Activated CD4-positive, alpha-beta memory T cell treated with anti-CD3 and anti-CD28 coated beads for 36 hours (primary cell): ENCODE results near the gene MBD6. TPM values are rescaled to one million over a fixed set of nuclear protein-coding genes. Genes with fewer than 3 reads are reported as not detected.

Experiments used
- CTCF ChIA-PET: fragments of 350-600 bp; sonication (Branson Sonifier 250); formaldehyde crosslinking; loops from one replicate; lab custom pipeline; 2021; ENCODE audit warnings: antibody characterized with exemption, inconsistent platforms; lab: Charles Lee
- POLR2A ChIA-PET: fragments of 350-600 bp; sonication (Branson Sonifier 250); formaldehyde crosslinking; loops from one replicate; lab custom pipeline; 2021; ENCODE audit warnings: antibody characterized with exemption; lab: Charles Lee
- DNase-seq: peaks from one replicate; pipeline ENCODE4 v3.0.0-alpha.2; 2020
- H3K27ac Mint-ChIP-seq: one replicate; pipeline ENCODE4 v1.8.0; 2021; ENCODE audit warnings: mixed read lengths
- H3K27me3 Mint-ChIP-seq: one replicate; pipeline ENCODE4 v1.8.0; 2021; ENCODE audit warnings: mixed read lengths
- H3K36me3 Mint-ChIP-seq: one replicate; pipeline ENCODE4 v1.8.0; 2021; ENCODE audit warnings: mixed read lengths
- H3K4me1 Mint-ChIP-seq: one replicate; pipeline ENCODE4 v1.8.0; 2021; ENCODE audit warnings: low read depth, mixed read lengths
- H3K4me3 Mint-ChIP-seq: one replicate; pipeline ENCODE4 v1.8.0; 2021; ENCODE audit warnings: mild to moderate bottlenecking, mixed read lengths
- H3K9me3 Mint-ChIP-seq: one replicate; pipeline ENCODE4 v1.8.0; 2021; ENCODE audit warnings: mixed read lengths
- intact Hi-C: fragments of 100-400 bp; cut with micrococcal nuclease; formaldehyde crosslinking; loops from one replicate; pipeline ENCODE4 v1.15.1; 2023
- total RNA-seq, 2 experiments: library from RNA; stranded (reverse); gene quantifications; one replicate each; pipeline ENCODE4 v1.2.3, GENCODE V29; 2021

Gene MBD6
- total RNA-seq, 2 experiments from 2014 or later = 43.5 to 48.2 TPM

- CTCF ChIA-PET = interaction anchor here (1.0 kb wide), 1 partner anchor 99 kb away, joined by 3 read pairs; the partner anchor contains the start of gene B4GALNT1
- Mint-ChIP-seq H3K4me1 (no peaks in the 10 kb centered on the region), H3K9me3 (no peaks in the 10 kb centered on the region), H3K27ac (no peak overlapping the region), H3K4me3 (no peak overlapping the region), H3K27me3 (no peaks in the 10 kb centered on the region), H3K36me3 (peaks cover 34% of the 10 kb centered on the region)
- POLR2A ChIA-PET = interaction anchor here (1.0 kb wide), 1 partner anchor 13 kb away, joined by 3 read pairs; the partner anchor contains the start of gene DCTN2
- intact Hi-C loops = no loop called here
- no peak for DNase-seq
Observed at GRCh38 chr12:57534250-57534649, 11.6 kb downstream of the MBD6 start.

GRCh38 chr12:57534991-57535543 lies 12.4 kb downstream of the MBD6 start:
- no peak overlapping the region for H3K4me3 Mint-ChIP-seq
- H3K27ac Mint-ChIP-seq = no peak overlapping the region
- DNase-seq = no peak
- POLR2A ChIA-PET = interaction anchor here (1.5 kb wide), 1 partner anchor 12 kb away, joined by 6 read pairs; the partner anchor contains the start of gene DCTN2
- peaks cover 29% of the 10 kb centered on the region for H3K36me3 Mint-ChIP-seq
- no peaks in the 10 kb centered on the region for H3K4me1 Mint-ChIP-seq
- H3K9me3 Mint-ChIP-seq = no peaks in the 10 kb centered on the region
- CTCF ChIA-PET = interaction anchor here (1.0 kb wide), 1 partner anchor 98 kb away, joined by 3 read pairs; the partner anchor contains the start of gene B4GALNT1
- intact Hi-C loops = no loop called here
- no peaks in the 10 kb centered on the region for H3K27me3 Mint-ChIP-seq

GRCh38 chr12:57535764-57536596 lies 13.4 kb downstream of the MBD6 start:
- no peaks in the 10 kb centered on the region for H3K9me3 Mint-ChIP-seq
- H3K4me3 Mint-ChIP-seq = no peak overlapping the region
- POLR2A ChIA-PET = interaction anchor here (1.5 kb wide), 2 partner anchors 9 to 11 kb away, joined by 3 to 6 read pairs; partner anchors contain the start of gene DCTN2
- intact Hi-C loops = no loop called here
- no peaks in the 10 kb centered on the region for H3K27me3 Mint-ChIP-seq
- DNase-seq = no peak
- CTCF ChIA-PET = no interaction called here
- peaks cover 31% of the 10 kb centered on the region for H3K36me3 Mint-ChIP-seq
- H3K27ac Mint-ChIP-seq = no peak overlapping the region
- H3K4me1 Mint-ChIP-seq = no peaks in the 10 kb centered on the region

GRCh38 chr12:57536597-57536942 lies 13.9 kb downstream of the MBD6 start:
- peaks cover 34% of the 10 kb centered on the region for H3K36me3 Mint-ChIP-seq
- intact Hi-C loops = no loop called here
- POLR2A ChIA-PET = interaction anchor here (1.5 kb wide), 2 partner anchors 10 kb away, joined by 3 to 6 read pairs; partner anchors contain the start of gene DCTN2

GRCh38 chr12:57539134-57539768 lies 16.6 kb downstream of the MBD6 start:
- H3K9me3 Mint-ChIP-seq = no peaks in the 10 kb centered on the region
- POLR2A ChIA-PET = interaction anchor here (1.2 kb wide), 1 partner anchor 16 kb away, joined by 6 read pairs; no protein-coding TSS in a partner anchor
- no peaks in the 10 kb centered on the region for H3K27me3 Mint-ChIP-seq
- DNase-seq = no peak
- intact Hi-C loops = no loop called here
- H3K4me3 Mint-ChIP-seq = no peak overlapping the region
- peaks cover 9% of the 10 kb centered on the region for H3K4me1 Mint-ChIP-seq
- peaks cover 15% of the 10 kb centered on the region for H3K36me3 Mint-ChIP-seq
- CTCF ChIA-PET = interaction anchor here (0.8 to 1.2 kb wide), 2 partner anchors 44 to 476 kb away, joined by 3 to 5 read pairs; no protein-coding TSS in a partner anchor
- H3K27ac Mint-ChIP-seq = no peak overlapping the region

More at GRCh38 chr12:57536597-57536942, 13.9 kb downstream of the MBD6 start:
- Mint-ChIP-seq H3K4me1 (no peaks in the 10 kb centered on the region), H3K9me3 (no peaks in the 10 kb centered on the region), H3K27me3 (no peaks in the 10 kb centered on the region), H3K4me3 (no peak overlapping the region), H3K27ac (no peak overlapping the region)
- CTCF ChIA-PET = interaction anchor here (1.1 kb wide), 1 partner anchor 89 kb away, joined by 3 read pairs; no protein-coding TSS in a partner anchor
- no peak for DNase-seq

GRCh38 chr12:57541001-57541400 lies 18.4 kb downstream of the MBD6 start:
- ChIA-PET CTCF (interaction anchor here (2.0 kb wide), 1 partner anchor 42 kb away, joined by 8 read pairs; no protein-coding TSS in a partner anchor), POLR2A (no interaction called here)
- H3K9me3 Mint-ChIP-seq = no peaks in the 10 kb centered on the region
- H3K4me3 Mint-ChIP-seq = no peak overlapping the region
- H3K4me1 Mint-ChIP-seq = peaks cover 23% of the 10 kb centered on the region
- H3K27me3 Mint-ChIP-seq = no peaks in the 10 kb centered on the region
- peaks cover 17% of the 10 kb centered on the region for H3K36me3 Mint-ChIP-seq
- no peak for DNase-seq
- H3K27ac Mint-ChIP-seq = no peak overlapping the region
- intact Hi-C loops = no loop called here

- Mint-ChIP-seq H3K36me3 (peaks cover 22% of the 10 kb centered on the region), H3K27ac (no peak overlapping the region), H3K9me3 (no peaks in the 10 kb centered on the region), H3K4me1 (peaks cover 25% of the 10 kb centered on the region), H3K4me3 (no peak overlapping the region), H3K27me3 (no peaks in the 10 kb centered on the region)
- intact Hi-C loops = no loop called here
- no peak for DNase-seq
- POLR2A ChIA-PET = no interaction called here
- CTCF ChIA-PET = interaction anchor here (2.0 kb wide), 1 partner anchor 42 kb away, joined by 8 read pairs; no protein-coding TSS in a partner anchor
Observed at GRCh38 chr12:57541717-57542116, 19.1 kb downstream of the MBD6 start.

- H3K4me1 Mint-ChIP-seq = peaks cover 33% of the 10 kb centered on the region
- H3K27ac Mint-ChIP-seq = no peak overlapping the region
- intact Hi-C loops = no loop called here
- peaks cover under 1% of the 10 kb centered on the region for H3K27me3 Mint-ChIP-seq
- H3K9me3 Mint-ChIP-seq = no peaks in the 10 kb centered on the region
- H3K4me3 Mint-ChIP-seq = no peak overlapping the region
- CTCF ChIA-PET = interaction anchor here (1.1 kb wide), 1 partner anchor 40 kb away, joined by 10 read pairs; no protein-coding TSS in a partner anchor
- DNase-seq = no peak
- peaks cover 22% of the 10 kb centered on the region for H3K36me3 Mint-ChIP-seq
- POLR2A ChIA-PET = interaction anchor here (1.6 kb wide), 1 partner anchor 19 kb away, joined by 5 read pairs; no protein-coding TSS in a partner anchor
Observed at GRCh38 chr12:57543581-57543980, 21.0 kb downstream of the MBD6 start.

GRCh38 chr12:57545809-57546437 lies 23.3 kb downstream of the MBD6 start:
- Mint-ChIP-seq H3K9me3 (no peaks in the 10 kb centered on the region), H3K36me3 (peaks cover 17% of the 10 kb centered on the region), H3K27me3 (peaks cover 5% of the 10 kb centered on the region), H3K27ac (peak overlapping the region; percentile 87), H3K4me3 (peak overlapping the region; percentile 97), H3K4me1 (peaks cover 49% of the 10 kb centered on the region)
- intact Hi-C loops = loop anchor here (2.0 to 5.0 kb wide), 5 partner anchors 45 to 196 kb away; partner anchors contain the start of genes ARHGAP9 and PIP4K2C
- DNase-seq = peak; percentile 40
- ChIA-PET POLR2A (interaction anchor here (1.2 to 1.8 kb wide), 4 partner anchors 10 to 26 kb away, joined by 4 to 8 read pairs (median 6); partner anchors contain the start of genes DDIT3 and MBD6), CTCF (interaction anchor here (1.2 to 2.2 kb wide), 5 partner anchors 9 to 46 kb away, joined by 3 to 10 read pairs (median 6); no protein-coding TSS in a partner anchor)

GRCh38 chr12:57546438-57547287 lies 24.0 kb downstream of the MBD6 start, which contains the start of gene DCTN2:
DCTN2 (minus strand) TSS chr12:57547192; CDS start chr12:57547063, 129 bp downstream.
- Mint-ChIP-seq H3K36me3 (peaks cover 13% of the 10 kb centered on the region), H3K4me3 (peak within 1 kb of the TSS; percentile 97), H3K9me3 (no peaks in the 10 kb centered on the region), H3K27ac (peak within 1 kb of the TSS; percentile 87), H3K4me1 (peaks cover 49% of the 10 kb centered on the region), H3K27me3 (peaks cover 5% of the 10 kb centered on the region)
- intact Hi-C loops = loop anchor here (1.0 to 5.0 kb wide), 6 partner anchors 24 to 196 kb away; partner anchors contain the start of genes ARHGAP9, MBD6 and PIP4K2C
- CTCF ChIA-PET = interaction anchor here (1.0 to 2.2 kb wide), 7 partner anchors 8 to 87 kb away, joined by 3 to 10 read pairs (median 4); partner anchors contain the start of gene GLI1
- POLR2A ChIA-PET = interaction anchor here (0.6 to 1.8 kb wide), 7 partner anchors 11 to 45 kb away, joined by 3 to 8 read pairs (median 5); partner anchors contain the start of genes DDIT3 and MBD6
- DNase-seq = peak; percentile 98
